Measurements from ENCODE around the gene MALSU1. TPM values are rescaled to one million over a fixed set of nuclear protein-coding genes. Genes with fewer than 3 reads are reported as not detected.

The MALSU1 gene
- total and polyA plus RNA-seq, 2 of the 13 experiments (the other 11 are each of a cell fraction or from before 2014, with no cell fraction given): 72.0 to 141 TPM

DNA sequence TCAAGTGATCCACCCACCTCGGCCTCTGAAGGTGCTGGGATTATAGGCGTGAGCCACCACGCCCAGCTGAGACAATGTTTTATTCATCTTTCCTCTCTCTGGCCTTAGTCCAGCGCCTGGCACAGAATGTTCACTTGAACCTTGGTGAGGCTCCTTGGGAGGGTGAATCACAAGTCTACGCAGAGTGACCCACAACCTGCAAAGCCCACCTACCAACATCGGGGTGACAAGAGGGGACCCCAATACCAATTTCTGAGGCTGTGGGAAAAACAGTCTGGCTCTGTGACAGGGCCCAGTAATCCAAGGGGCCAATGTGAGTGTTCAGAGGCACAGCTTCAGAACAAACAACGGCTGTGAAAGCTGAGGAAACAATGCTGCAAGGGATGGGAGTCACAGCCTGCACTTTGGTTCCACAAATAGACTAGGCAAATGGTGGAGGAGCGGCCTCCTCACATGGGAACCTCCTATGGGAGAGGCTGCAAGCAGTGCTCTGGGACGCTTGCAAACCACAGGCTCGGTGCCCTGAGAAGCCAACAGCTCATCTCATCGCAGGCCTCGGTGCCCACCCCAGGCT lies 5.6 kb upstream of the MALSU1 start (continued):
- TF ChIP-seq, protein P1, sequence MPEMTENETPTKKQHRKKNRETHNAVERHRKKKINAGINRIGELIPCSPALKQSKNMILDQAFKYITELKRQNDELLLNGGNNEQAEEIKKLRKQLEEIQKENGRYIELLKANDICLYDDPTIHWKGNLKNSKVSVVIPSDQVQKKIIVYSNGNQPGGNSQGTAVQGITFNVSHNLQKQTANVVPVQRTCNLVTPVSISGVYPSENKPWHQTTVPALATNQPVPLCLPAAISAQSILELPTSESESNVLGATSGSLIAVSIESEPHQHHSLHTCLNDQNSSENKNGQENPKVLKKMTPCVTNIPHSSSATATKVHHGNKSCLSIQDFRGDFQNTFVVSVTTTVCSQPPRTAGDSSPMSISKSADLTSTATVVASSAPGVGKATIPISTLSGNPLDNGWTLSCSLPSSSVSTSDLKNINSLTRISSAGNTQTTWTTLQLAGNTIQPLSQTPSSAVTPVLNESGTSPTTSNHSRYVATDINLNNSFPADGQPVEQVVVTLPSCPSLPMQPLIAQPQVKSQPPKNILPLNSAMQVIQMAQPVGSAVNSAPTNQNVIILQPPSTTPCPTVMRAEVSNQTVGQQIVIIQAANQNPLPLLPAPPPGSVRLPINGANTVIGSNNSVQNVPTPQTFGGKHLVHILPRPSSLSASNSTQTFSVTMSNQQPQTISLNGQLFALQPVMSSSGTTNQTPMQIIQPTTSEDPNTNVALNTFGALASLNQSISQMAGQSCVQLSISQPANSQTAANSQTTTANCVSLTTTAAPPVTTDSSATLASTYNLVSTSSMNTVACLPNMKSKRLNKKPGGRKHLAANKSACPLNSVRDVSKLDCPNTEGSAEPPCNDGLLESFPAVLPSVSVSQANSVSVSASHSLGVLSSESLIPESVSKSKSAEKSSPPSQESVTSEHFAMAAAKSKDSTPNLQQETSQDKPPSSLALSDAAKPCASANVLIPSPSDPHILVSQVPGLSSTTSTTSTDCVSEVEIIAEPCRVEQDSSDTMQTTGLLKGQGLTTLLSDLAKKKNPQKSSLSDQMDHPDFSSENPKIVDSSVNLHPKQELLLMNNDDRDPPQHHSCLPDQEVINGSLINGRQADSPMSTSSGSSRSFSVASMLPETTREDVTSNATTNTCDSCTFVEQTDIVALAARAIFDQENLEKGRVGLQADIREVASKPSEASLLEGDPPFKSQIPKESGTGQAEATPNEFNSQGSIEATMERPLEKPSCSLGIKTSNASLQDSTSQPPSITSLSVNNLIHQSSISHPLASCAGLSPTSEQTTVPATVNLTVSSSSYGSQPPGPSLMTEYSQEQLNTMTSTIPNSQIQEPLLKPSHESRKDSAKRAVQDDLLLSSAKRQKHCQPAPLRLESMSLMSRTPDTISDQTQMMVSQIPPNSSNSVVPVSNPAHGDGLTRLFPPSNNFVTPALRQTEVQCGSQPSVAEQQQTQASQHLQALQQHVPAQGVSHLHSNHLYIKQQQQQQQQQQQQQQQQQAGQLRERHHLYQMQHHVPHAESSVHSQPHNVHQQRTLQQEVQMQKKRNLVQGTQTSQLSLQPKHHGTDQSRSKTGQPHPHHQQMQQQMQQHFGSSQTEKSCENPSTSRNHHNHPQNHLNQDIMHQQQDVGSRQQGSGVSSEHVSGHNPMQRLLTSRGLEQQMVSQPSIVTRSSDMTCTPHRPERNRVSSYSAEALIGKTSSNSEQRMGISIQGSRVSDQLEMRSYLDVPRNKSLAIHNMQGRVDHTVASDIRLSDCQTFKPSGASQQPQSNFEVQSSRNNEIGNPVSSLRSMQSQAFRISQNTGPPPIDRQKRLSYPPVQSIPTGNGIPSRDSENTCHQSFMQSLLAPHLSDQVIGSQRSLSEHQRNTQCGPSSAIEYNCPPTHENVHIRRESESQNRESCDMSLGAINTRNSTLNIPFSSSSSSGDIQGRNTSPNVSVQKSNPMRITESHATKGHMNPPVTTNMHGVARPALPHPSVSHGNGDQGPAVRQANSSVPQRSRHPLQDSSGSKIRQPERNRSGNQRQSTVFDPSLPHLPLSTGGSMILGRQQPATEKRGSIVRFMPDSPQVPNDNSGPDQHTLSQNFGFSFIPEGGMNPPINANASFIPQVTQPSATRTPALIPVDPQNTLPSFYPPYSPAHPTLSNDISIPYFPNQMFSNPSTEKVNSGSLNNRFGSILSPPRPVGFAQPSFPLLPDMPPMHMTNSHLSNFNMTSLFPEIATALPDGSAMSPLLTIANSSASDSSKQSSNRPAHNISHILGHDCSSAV (CRISPR knock-in tag; IDR thresholded peaks at IDR 0.05; ENCODE audit: borderline replicate concordance): no peak
- TF ChIP-seq ZNF766 (CRISPR knock-in tag; IDR thresholded peaks at IDR 0.05; ENCODE audit: borderline replicate concordance) (no peak), SCMH1 (CRISPR knock-in tag; IDR thresholded peaks at IDR 0.05; ENCODE audit: borderline replicate concordance) (no peak), TEAD2 (CRISPR knock-in tag; IDR thresholded peaks at IDR 0.05) (no peak), RBM22 (optimal IDR thresholded peaks at IDR 0.05; ENCODE audit: low read length) (no peak), CREB1 (IDR thresholded peaks at IDR 0.05) (no peak), CREB1 (CRISPR knock-in tag; IDR thresholded peaks at IDR 0.05) (peak; percentile 51), ESRRA (CRISPR knock-in tag; IDR thresholded peaks at IDR 0.05; ENCODE audit: low read depth) (peak; percentile 63; the same call in 1 of the 2 replicates), HHEX (CRISPR knock-in tag; IDR thresholded peaks at IDR 0.05) (peak; percentile 83), ZNF205 (CRISPR knock-in tag; IDR thresholded peaks at IDR 0.05) (peak; percentile 97), ERF (CRISPR knock-in tag; IDR thresholded peaks at IDR 0.05) (peak; percentile 59; the same call in 1 of the 2 replicates)
- TF ChIP-seq, protein P2, sequence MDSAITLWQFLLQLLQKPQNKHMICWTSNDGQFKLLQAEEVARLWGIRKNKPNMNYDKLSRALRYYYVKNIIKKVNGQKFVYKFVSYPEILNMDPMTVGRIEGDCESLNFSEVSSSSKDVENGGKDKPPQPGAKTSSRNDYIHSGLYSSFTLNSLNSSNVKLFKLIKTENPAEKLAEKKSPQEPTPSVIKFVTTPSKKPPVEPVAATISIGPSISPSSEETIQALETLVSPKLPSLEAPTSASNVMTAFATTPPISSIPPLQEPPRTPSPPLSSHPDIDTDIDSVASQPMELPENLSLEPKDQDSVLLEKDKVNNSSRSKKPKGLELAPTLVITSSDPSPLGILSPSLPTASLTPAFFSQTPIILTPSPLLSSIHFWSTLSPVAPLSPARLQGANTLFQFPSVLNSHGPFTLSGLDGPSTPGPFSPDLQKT (CRISPR knock-in tag; IDR thresholded peaks at IDR 0.05; ENCODE audit: borderline replicate concordance): no peak
- TF ChIP-seq, protein P3, sequence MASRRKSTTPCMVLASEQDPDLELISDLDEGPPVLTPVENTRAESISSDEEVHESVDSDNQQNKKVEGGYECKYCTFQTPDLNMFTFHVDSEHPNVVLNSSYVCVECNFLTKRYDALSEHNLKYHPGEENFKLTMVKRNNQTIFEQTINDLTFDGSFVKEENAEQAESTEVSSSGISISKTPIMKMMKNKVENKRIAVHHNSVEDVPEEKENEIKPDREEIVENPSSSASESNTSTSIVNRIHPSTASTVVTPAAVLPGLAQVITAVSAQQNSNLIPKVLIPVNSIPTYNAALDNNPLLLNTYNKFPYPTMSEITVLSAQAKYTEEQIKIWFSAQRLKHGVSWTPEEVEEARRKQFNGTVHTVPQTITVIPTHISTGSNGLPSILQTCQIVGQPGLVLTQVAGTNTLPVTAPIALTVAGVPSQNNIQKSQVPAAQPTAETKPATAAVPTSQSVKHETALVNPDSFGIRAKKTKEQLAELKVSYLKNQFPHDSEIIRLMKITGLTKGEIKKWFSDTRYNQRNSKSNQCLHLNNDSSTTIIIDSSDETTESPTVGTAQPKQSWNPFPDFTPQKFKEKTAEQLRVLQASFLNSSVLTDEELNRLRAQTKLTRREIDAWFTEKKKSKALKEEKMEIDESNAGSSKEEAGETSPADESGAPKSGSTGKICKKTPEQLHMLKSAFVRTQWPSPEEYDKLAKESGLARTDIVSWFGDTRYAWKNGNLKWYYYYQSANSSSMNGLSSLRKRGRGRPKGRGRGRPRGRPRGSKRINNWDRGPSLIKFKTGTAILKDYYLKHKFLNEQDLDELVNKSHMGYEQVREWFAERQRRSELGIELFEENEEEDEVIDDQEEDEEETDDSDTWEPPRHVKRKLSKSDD (CRISPR knock-in tag; IDR thresholded peaks at IDR 0.05; ENCODE audit: low read depth): peak; percentile 87
- TF ChIP-seq, protein P4, sequence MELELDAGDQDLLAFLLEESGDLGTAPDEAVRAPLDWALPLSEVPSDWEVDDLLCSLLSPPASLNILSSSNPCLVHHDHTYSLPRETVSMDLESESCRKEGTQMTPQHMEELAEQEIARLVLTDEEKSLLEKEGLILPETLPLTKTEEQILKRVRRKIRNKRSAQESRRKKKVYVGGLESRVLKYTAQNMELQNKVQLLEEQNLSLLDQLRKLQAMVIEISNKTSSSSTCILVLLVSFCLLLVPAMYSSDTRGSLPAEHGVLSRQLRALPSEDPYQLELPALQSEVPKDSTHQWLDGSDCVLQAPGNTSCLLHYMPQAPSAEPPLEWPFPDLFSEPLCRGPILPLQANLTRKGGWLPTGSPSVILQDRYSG (CRISPR knock-in tag; IDR thresholded peaks at IDR 0.05): no peak
- TF ChIP-seq, protein P5, sequence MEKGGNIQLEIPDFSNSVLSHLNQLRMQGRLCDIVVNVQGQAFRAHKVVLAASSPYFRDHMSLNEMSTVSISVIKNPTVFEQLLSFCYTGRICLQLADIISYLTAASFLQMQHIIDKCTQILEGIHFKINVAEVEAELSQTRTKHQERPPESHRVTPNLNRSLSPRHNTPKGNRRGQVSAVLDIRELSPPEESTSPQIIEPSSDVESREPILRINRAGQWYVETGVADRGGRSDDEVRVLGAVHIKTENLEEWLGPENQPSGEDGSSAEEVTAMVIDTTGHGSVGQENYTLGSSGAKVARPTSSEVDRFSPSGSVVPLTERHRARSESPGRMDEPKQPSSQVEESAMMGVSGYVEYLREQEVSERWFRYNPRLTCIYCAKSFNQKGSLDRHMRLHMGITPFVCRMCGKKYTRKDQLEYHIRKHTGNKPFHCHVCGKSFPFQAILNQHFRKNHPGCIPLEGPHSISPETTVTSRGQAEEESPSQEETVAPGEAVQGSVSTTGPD (CRISPR knock-in tag; IDR thresholded peaks at IDR 0.05): no peak
